ENCODE data around the gene MGMT. TPM values are rescaled to one million over a fixed set of nuclear protein-coding genes. Genes with fewer than 3 reads are reported as not detected.

MGMT gene
- total and polyA plus RNA-seq, 8 donors, result 1.2 to 37.8 (median 21.3) TPM

- H3K4me1 ChIP-seq, result no peaks in the 10 kb centered on the region
- H3K27ac ChIP-seq, result no peak overlapping the region
- H3K9me3 ChIP-seq, result no peaks in the 10 kb centered on the region
- no peaks in the 10 kb centered on the region for H3K27me3 ChIP-seq
- peaks cover 5 to 64% (median 23%) of the 10 kb centered on the region in 4 donors for H3K36me3 ChIP-seq
- no peak for TF ChIP-seq POLR2A (IDR thresholded peaks at IDR 0.05)
- no peak for TF ChIP-seq POLR2AphosphoS5 (IDR thresholded peaks at IDR 0.05)
- TF ChIP-seq, protein P1, sequence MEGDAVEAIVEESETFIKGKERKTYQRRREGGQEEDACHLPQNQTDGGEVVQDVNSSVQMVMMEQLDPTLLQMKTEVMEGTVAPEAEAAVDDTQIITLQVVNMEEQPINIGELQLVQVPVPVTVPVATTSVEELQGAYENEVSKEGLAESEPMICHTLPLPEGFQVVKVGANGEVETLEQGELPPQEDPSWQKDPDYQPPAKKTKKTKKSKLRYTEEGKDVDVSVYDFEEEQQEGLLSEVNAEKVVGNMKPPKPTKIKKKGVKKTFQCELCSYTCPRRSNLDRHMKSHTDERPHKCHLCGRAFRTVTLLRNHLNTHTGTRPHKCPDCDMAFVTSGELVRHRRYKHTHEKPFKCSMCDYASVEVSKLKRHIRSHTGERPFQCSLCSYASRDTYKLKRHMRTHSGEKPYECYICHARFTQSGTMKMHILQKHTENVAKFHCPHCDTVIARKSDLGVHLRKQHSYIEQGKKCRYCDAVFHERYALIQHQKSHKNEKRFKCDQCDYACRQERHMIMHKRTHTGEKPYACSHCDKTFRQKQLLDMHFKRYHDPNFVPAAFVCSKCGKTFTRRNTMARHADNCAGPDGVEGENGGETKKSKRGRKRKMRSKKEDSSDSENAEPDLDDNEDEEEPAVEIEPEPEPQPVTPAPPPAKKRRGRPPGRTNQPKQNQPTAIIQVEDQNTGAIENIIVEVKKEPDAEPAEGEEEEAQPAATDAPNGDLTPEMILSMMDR (IDR thresholded peaks at IDR 0.05), result no peak
- TF ChIP-seq EP300 (IDR thresholded peaks at IDR 0.05), result no peak
- 95 to 98% (median 96%) methylated on average over 14 to 15 of the region's 15 CpGs for WGBS, 5 donors
- intact Hi-C loops (cut with DNase I; ENCODE audit: low total_unique reads), result no loop called here
- no peak overlapping the region for H3K4me3 ChIP-seq
- peak in 1 of 2 donors; percentile 16 for DNase-seq
Measured at GRCh38 chr10:129771576-129771975, 304.5 kb downstream of the MGMT start.

DNA sequence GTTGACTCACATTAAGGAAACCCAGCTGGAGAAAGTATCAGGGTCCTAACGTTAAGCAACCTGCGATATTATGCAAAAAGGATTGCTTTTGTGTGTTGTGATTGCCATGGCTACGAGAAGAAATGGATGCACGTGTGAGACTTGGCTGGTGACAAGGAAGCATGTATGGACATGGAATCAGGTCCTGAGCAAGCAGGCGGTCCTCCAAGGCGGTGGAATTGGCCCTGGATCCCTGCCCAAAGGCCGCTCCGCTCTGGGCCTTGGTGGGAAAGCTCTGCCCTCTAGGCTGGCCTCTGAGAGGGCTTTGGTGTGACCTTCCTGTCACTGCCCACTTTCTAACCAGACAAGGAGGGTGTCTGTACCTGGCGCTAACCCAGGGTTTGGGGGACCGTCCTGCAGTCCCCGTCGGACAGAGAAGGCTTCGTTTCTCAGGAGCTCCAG lies 305.0 kb downstream of the MGMT start:
- Histone ChIP-seq H3K9me3 (no peaks in the 10 kb centered on the region), H3K27me3 (no peaks in the 10 kb centered on the region), H3K4me3 (no peak overlapping the region), H3K27ac (no peak overlapping the region), H3K36me3 (peaks cover 5 to 60% (median 23%) of the 10 kb centered on the region in 4 donors), H3K4me1 (no peaks in the 10 kb centered on the region)
- intact Hi-C loops (cut with DNase I; ENCODE audit: low total_unique reads), result no loop called here
- 92 to 97% (median 96%) methylated on average over 13 of the region's 13 CpGs for WGBS, 5 donors
- no peak for TF ChIP-seq POLR2A (IDR thresholded peaks at IDR 0.05)
- TF ChIP-seq, protein P1 (IDR thresholded peaks at IDR 0.05), result no peak
- no peak for TF ChIP-seq POLR2AphosphoS5 (IDR thresholded peaks at IDR 0.05)
- no peak for TF ChIP-seq EP300 (IDR thresholded peaks at IDR 0.05)
- DNase-seq, result peak in 1 of 2 donors; percentile 24

DNA sequence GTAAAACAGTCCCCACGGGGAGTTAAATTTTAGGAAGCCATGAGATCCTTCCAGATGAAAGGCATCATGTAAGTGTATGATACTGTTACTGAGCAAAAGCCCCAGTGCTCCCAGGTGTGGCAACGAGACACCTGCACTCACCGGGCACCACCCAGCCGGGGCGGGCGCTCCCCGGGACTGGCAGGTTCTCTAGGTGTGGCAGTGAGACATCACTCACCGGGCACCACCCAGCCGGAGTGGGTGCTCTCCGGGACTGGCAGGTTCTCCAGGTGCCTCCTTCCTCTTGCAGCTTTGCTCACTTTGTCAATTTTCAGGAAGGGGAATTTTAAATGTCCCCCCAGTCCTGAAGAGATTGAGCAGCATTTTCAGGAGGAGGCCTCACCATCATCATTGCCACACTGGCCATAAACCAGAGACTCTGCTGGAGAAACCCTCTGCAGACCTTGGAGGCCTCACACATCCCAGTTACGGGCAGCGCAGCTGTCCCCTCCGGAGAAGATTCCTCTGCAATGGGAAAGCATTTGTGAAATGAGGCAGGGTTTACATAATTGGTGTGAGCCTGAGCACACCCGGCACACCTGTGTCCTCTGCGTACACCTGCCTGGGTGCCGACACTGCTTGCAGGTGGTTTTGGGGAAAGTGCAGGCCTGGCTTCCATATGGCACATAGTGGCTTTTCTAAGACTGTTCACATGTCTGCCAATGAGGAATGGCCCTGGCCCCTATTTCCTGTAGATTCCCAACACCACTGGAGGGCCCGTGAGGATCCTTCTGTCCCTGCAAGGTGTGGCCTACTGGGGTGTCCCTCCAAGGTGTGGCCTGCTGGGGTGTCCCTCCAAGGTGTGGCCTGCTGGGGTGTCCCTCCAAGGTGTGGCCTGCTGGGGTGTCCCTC lies 305.7 kb downstream of the MGMT start:
- intact Hi-C loops (cut with DNase I; ENCODE audit: low total_unique reads), result no loop called here
- H3K4me1 ChIP-seq, result no peaks in the 10 kb centered on the region
- peak in 1 of 2 donors; percentile 13 for DNase-seq
- no peak overlapping the region for H3K27ac ChIP-seq
- no peak overlapping the region for H3K4me3 ChIP-seq
- WGBS, 5 donors, result 81 to 94% (median 86%) methylated on average over 8 to 17 of the region's 17 CpGs
- TF ChIP-seq POLR2A (IDR thresholded peaks at IDR 0.05) (no peak), POLR2AphosphoS5 (IDR thresholded peaks at IDR 0.05) (no peak), EP300 (IDR thresholded peaks at IDR 0.05) (no peak)
- TF ChIP-seq, protein P1 (IDR thresholded peaks at IDR 0.05), result no peak
- peaks cover 5 to 53% (median 23%) of the 10 kb centered on the region in 4 donors for H3K36me3 ChIP-seq
- H3K27me3 ChIP-seq, result no peaks in the 10 kb centered on the region
- H3K9me3 ChIP-seq, result no peaks in the 10 kb centered on the region

GRCh38 chr10:129773359-129773990 lies 306.4 kb downstream of the MGMT start:
- intact Hi-C loops (cut with DNase I; ENCODE audit: low total_unique reads), result no loop called here
- Histone ChIP-seq H3K36me3 (peaks cover 5 to 45% (median 18%) of the 10 kb centered on the region in 4 donors), H3K9me3 (peaks cover 0 to under 1% (median 0%) of the 10 kb centered on the region in 4 donors), H3K4me1 (no peaks in the 10 kb centered on the region), H3K4me3 (no peak overlapping the region), H3K27ac (no peak overlapping the region), H3K27me3 (no peaks in the 10 kb centered on the region)
- TF ChIP-seq, protein P1 (IDR thresholded peaks at IDR 0.05), result no peak
- no peak for TF ChIP-seq POLR2A (IDR thresholded peaks at IDR 0.05)
- no peak for TF ChIP-seq EP300 (IDR thresholded peaks at IDR 0.05)
- no peak for TF ChIP-seq POLR2AphosphoS5 (IDR thresholded peaks at IDR 0.05)
- peak in 1 of 2 donors; percentile 18 for DNase-seq
- WGBS, 5 donors, result 91 to 96% (median 94%) methylated on average over 7 to 11 of the region's 11 CpGs
